ENCODE data around the gene CKM. TPM values are rescaled to one million over a fixed set of nuclear protein-coding genes. Genes with fewer than 3 reads are reported as not detected.

Gene CKM
- total RNA-seq, 2 donors from 2014 or later = 0.85 to 3.0 TPM

GRCh38 chr19:45290381-45290931 lies 32.2 kb downstream of the CKM start:
- Histone ChIP-seq H3K36me3 (peaks cover 18% of the 10 kb centered on the region), H3K27me3 (replicated peaks; ENCODE audit: insufficient read depth) (no peaks in the 10 kb centered on the region), H3K27ac (no peak overlapping the region), H3K4me3 (no peak overlapping the region), H3K4me1 (ENCODE audit: control insufficient read depth in 1 of 2, low read depth in 2 of 2) (peaks cover 5 to 12% of the 10 kb centered on the region in 2 donors), H3K9me3 (peaks cover 3% of the 10 kb centered on the region)
- DNase-seq (ENCODE audit: low spot score) = no peak
- no peak for TF ChIP-seq CTCF (IDR thresholded peaks at IDR 0.05)
- ATAC-seq (ENCODE audit: insufficient number of reproducible peaks, low FRiP score, low read depth) = no peak

GRCh38 chr19:45283443-45284033 lies 39.1 kb downstream of the CKM start:
- Histone ChIP-seq H3K4me1 (ENCODE audit: control insufficient read depth in 1 of 2, low read depth in 2 of 2) (no peaks in the 10 kb centered on the region), H3K27ac (no peak overlapping the region), H3K36me3 (peaks cover 29% of the 10 kb centered on the region), H3K4me3 (no peak overlapping the region), H3K9me3 (no peaks in the 10 kb centered on the region), H3K27me3 (replicated peaks; ENCODE audit: insufficient read depth) (no peaks in the 10 kb centered on the region)
- no peak for ATAC-seq (ENCODE audit: insufficient number of reproducible peaks, low FRiP score, low read depth)
- TF ChIP-seq CTCF (IDR thresholded peaks at IDR 0.05) = no peak
- DNase-seq (ENCODE audit: low spot score) = no peak

GRCh38 chr19:45280471-45280961 lies 42.2 kb downstream of the CKM start:
- Histone ChIP-seq H3K36me3 (peaks cover 38% of the 10 kb centered on the region), H3K27ac (no peak overlapping the region), H3K4me1 (ENCODE audit: control insufficient read depth in 1 of 2, low read depth in 2 of 2) (no peaks in the 10 kb centered on the region), H3K4me3 (no peak overlapping the region), H3K9me3 (no peaks in the 10 kb centered on the region), H3K27me3 (replicated peaks; ENCODE audit: insufficient read depth) (no peaks in the 10 kb centered on the region)
- DNase-seq (ENCODE audit: low spot score) (no peak), ATAC-seq (ENCODE audit: insufficient number of reproducible peaks, low FRiP score, low read depth) (no peak)
- TF ChIP-seq CTCF (IDR thresholded peaks at IDR 0.05) = no peak

GRCh38 chr19:45279587-45280192 lies 43.0 kb downstream of the CKM start:
- no peak overlapping the region for H3K4me3 ChIP-seq
- no peaks in the 10 kb centered on the region for H3K4me1 ChIP-seq (ENCODE audit: control insufficient read depth in 1 of 2, low read depth in 2 of 2)
- ATAC-seq (ENCODE audit: insufficient number of reproducible peaks, low FRiP score, low read depth) (no peak), DNase-seq (ENCODE audit: low spot score) (no peak)
- peaks cover 46% of the 10 kb centered on the region for H3K36me3 ChIP-seq
- no peak for TF ChIP-seq CTCF (IDR thresholded peaks at IDR 0.05)
- H3K27ac ChIP-seq = no peak overlapping the region
- H3K27me3 ChIP-seq (replicated peaks; ENCODE audit: insufficient read depth) = no peaks in the 10 kb centered on the region
- H3K9me3 ChIP-seq = no peaks in the 10 kb centered on the region

GRCh38 chr19:45278087-45278486 lies 44.6 kb downstream of the CKM start:
- Histone ChIP-seq H3K4me1 (ENCODE audit: control insufficient read depth in 1 of 2, low read depth in 2 of 2) (no peaks in the 10 kb centered on the region), H3K36me3 (peaks cover 54% of the 10 kb centered on the region), H3K9me3 (no peaks in the 10 kb centered on the region), H3K27me3 (replicated peaks; ENCODE audit: insufficient read depth) (no peaks in the 10 kb centered on the region), H3K4me3 (no peak overlapping the region), H3K27ac (no peak overlapping the region)
- DNase-seq (ENCODE audit: low spot score) = no peak
- no peak for TF ChIP-seq CTCF (IDR thresholded peaks at IDR 0.05)
- ATAC-seq (ENCODE audit: insufficient number of reproducible peaks, low FRiP score, low read depth) = no peak
